Hepatocyte (in vitro differentiated cells): ENCODE results near the gene OR2Y1.

Experiments
- CTCF ChIP-seq: fragments of 200-600 bp; sonication (generic); IDR thresholded peaks from 2 replicates; pipeline ENCODE4 v1.5.1; 2016; ENCODE audit warnings: antibody characterized with exemption, mild to moderate bottlenecking; ENCODE audit not compliant: poor library complexity
- EZH2 ChIP-seq: fragments of 200-600 bp; sonication (generic); IDR thresholded peaks from 2 replicates; pipeline ENCODE4 v1.6.1; 2016; ENCODE audit warnings: antibody characterized with exemption, mild to moderate bottlenecking, borderline replicate concordance
- EZH2phosphoT487 ChIP-seq: fragments of 200-600 bp; sonication (generic); IDR thresholded peaks from one replicate; pipeline ENCODE4 v1.6.1; 2018; ENCODE audit warnings: antibody characterized with exemption, mild to moderate bottlenecking, low read depth, moderate library complexity; ENCODE audit not compliant: unreplicated experiment, severe bottlenecking

GRCh38 chr5:180785794-180786221, 46.0 kb upstream of the OR2Y1 start:
- TF ChIP-seq CTCF, result no peak
- TF ChIP-seq EZH2phosphoT487, result no peak
- TF ChIP-seq EZH2, result no peak
